NCI-H1436 (cell line): ENCODE results near the gene RMP24.
"Not testable (repeated sequence)": the region's sequence is repeated elsewhere in the genome, so short reads cannot be mapped to it uniquely, and the experiment has no call there.

Experiments used
- DNase-seq: peaks from one replicate; lab custom pipeline; 2025; lab: John Stamatoyannopoulos, UW

RMP24 gene

DNA sequence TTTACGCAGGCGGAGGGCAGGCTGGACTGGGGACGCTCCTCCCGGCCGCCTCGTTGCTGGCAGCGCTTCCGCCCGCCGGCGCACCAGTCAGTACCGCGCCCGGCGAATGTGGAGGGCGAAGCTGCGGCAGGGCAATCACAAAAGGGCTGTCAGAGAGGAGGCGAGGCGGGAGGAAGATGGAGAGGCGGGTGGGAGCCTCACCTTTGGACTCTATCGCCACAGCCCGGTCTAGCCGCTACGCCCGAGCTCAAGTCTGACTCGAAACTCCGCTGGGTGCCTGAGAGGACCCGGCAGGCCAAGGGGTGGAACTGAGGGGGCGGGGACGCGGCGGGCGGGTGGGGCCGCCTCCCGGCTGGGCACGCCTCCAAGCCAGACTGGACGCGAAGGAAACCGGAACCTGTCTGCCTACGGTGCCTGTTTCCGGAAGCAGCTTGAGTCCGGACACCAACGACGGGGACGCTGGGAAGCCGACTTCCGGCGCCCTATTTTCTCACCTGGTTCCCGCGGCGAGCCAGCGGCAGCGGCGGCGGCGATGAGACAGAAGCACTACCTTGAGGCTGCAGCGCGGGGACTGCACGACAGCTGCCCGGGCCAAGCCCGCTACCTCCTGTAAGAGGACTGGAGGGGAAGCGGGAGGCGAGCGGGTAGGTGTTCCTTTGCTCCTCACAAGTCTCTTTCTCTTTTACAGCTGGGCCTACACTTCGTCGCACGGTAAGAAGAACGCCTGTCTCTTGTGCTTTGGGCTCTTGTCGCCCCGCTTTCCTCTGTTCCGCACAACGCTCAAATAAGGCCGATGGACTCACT lies at the start of gene RMP24:
Gene RMP24, plus strand, starts transcription at position 483 of the 804 bp plus-strand sequence.
- DNase-seq: peak; percentile 93

DNA sequence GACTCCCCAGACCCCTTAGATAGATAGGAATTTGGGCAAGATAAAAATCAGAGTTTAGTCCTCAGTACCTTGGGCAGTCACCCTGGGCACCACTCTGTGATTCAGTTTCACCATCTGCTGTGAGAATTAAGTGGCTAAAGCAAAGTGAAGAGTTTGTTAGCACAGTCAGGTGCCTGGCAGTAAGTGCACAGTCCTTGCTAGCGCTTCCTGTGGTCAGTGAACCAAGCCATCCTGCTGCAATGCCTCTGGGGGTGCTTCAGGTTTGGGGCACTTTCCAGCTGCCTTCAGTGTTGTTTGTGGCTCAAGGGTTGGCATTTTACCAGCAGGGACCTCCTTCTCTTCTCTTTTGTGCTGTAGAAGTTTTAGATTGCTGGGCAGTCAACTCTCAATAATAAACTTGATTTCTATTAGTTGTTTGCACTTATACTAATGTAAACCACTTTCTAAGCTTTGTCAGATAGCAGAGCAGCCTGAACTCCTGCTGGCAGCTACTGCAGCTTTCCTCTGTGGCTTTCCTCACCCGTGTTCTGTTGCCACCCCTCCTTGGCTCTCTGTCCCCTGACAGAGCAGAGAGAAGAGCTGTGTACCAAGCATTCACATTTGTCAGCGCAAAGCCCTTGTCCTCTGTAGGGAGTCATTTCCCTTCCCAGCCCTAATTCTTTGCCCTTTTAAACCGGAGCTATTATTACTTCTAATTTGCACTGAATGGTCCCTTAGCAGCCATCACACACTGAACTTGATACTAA lies 48.4 kb upstream of the RMP24 start:
- DNase-seq: no peak

DNA sequence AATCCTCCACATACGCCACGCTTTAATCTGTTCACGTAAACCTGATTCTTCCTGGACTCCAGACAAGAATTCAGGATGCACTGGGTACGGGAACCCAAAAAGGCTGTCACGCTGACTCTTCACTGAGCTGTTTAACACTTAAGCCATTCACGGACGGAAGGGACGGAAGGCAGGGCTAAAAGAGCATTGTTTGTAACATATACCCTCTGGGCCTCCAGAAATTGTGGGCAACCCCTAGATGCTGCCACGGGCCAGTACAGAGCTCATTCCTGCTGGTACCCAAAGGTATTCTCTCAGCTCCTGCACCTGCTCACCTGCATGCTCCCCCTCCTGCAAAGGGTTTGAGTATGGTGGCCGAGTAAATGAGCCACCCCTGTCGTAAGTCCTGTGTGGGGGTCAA lies 45.6 kb upstream of the RMP24 start:
- DNase-seq: no peak

DNA sequence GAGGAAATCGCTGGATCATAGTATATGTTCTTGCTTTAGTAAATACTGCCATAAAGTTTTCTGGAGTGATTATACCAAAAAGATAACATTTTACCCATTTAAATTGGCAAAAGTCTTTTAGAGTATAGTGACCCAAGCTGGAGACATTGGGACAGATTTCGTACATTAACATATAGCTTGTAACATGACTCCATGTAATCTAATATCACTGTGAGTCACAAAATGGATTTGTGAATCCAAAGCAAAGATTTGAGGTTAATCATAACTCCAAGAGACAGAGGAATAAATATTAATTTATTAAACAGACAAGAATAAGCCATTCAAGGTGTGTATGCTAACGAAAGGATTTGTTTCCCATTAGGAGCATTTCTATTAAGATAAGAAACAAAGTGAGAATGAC lies 45.0 kb upstream of the RMP24 start:
- DNase-seq: no peak

DNA sequence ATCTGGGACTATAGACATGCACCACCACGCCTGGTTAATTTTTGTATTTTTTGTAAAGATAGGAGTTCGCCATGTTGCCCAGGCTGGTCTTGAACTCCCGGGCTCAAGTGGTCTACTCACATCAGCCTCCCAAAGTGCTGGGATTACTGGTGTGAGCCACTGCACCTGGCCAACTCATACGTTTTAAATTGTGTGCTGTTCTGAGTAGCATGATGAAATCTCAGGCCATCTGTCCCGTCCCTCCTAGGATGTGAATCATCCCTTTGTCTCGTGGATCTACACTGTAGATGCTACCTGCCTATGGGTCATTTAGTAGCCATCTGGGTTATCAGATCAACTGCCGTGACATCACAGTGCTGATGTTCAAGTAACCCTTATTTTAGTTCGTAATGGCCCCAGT lies 38.5 kb upstream of the RMP24 start:
- DNase-seq: no peak

DNA sequence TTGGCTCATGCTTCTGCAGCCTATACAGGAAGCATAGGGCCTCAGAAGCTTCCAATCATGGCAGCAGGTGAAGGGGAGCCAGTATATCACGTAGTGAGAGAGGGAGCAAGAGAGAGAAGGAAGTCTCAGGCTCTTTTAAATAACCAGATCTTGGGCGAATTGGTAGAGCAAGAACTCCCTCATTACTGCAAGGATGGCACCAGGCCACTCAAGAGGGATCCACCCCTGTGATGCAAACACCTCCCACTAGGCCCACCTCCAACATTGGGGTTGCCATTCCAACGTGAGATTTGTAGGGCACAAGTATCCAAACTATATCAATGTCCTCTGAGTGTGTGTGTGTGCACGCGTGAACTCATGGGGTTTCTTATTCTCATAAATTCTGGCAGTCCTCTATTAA lies 37.6 kb upstream of the RMP24 start:
- no peak for DNase-seq

DNA sequence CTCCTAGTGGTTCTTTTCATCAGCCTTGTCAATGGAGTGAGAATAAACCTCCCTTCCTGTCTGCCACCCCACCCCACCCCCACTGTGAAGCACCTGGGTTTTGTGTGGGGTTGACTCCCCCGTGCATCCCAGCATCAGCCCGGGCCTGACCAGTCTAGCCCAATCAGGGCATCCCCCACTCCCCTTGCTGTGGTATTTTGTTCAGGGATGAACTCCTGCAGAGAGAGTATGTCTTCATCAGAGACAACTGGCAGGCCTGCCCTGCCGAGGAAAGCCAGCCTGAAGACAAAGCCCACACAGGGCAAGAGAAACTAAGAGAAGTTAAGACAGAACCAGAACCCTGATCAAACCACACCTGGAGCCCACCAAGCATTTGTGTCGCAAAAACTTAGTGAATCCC lies 36.7 kb upstream of the RMP24 start:
- DNase-seq: no peak

DNA sequence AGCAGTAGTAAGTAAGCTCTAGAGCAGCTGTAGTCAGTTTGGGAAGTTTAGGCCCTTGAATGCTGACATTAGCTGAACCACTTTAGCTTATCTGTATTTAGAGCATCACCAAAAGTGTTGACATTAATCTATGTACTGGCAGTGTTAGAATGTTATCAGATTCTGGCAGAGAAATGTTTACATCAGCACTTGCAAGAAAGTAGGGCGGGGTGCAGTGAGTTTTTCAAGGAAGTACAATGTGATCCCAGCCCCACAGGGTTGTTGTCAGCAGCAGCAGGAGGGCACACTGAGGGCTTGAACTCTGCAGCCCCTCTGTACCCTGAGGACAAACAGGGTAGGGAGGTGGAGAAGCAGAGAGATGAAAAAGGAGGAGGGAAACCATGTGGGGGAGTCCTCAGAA lies 35.5 kb upstream of the RMP24 start:
- no peak for DNase-seq

DNA sequence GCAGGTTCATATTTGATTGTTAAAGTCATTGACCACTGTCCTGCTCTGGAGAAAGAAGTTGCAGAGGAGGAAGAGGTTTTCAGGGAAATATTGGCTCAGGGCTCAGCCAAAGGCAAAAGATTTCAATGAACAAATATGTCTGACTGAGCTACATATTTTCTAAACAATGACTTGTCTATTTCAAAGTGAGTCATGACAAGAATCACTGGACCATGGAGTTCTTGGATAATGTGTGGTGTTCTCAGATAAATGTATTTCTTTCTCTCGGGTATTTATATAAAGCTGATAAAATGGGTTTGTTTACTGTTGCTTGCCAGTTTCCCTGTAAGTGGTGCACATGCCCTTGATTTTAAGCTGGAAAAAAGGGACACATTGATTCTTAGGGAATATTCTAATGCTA lies 34.3 kb upstream of the RMP24 start:
- no peak for DNase-seq

DNA sequence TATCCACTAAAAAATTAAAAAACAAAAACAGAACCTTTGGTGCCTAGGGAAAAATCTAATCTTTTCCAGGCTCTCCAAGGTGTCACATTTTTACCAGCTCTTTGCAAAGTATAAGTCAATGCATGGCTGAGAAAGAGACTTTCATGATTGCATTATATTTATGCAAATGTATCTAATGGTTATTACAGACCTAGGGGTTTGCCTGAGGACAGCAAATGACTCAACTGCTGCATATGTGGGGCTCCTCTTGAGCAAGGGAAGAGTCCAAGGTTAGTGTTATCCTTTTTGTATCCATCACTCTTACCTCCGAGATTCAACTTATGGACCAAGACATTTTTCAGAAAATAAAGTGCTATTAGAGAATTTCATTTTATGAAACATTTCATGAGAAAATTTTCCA lies 33.9 kb upstream of the RMP24 start:
- no peak for DNase-seq

DNA sequence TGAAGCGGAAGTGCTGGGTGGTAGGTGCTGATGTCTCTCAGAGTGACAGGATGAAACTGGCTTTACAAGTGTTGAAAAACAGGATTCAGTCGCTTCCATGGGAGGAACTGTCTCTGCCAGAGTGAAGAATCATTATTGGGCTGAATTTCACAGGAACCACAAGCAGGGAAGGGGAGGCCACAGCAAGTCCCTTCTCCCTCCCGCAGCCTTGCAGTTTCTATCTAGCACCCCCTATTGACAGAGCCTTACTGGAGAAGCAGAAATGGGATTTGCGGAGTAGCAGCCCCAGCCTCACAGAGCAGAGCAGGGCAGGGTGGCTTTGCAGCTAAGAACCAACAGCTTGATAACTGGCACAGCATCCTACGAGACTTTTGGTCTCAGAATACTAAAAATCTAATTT lies 33.3 kb upstream of the RMP24 start:
- DNase-seq: no peak

DNA sequence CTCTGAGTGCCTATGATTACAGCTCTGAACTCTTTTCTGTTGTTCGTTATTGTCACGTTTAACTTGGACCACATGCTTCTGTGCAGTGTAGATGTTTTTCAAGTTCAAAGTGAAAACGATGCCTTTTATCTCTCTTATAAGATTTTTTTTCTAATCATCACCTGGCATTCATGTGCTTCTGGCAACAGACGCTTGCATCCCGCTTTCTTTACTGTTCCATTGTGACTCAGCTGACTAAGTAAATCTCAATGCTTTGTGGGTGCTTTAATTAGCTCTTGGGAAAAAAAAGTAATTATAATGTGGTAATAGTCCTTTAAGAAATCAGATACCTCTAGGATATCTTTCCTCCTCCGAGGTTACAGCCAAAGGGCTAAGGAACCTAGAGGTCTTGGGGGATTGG lies 31.2 kb upstream of the RMP24 start:
- peak; percentile 33 for DNase-seq

DNA sequence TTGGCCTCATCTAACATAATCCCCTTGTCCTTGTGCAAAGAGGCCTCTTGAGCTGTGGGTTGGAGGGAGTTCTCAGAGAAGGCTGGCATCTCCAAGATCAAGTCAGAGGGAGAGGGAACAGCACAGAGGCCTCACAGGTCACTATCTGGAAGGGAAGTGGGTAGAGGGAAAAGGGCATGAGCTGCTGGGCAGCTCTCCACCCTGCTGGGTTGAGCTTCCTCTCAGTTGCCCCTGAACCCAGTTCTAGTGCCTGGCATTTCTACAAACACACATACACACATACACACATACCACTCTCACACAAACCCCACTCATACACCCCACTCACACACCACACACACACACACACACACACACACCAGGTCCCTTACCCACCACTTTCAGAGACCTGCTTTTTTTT lies 30.3 kb upstream of the RMP24 start:
- DNase-seq: no peak

DNA sequence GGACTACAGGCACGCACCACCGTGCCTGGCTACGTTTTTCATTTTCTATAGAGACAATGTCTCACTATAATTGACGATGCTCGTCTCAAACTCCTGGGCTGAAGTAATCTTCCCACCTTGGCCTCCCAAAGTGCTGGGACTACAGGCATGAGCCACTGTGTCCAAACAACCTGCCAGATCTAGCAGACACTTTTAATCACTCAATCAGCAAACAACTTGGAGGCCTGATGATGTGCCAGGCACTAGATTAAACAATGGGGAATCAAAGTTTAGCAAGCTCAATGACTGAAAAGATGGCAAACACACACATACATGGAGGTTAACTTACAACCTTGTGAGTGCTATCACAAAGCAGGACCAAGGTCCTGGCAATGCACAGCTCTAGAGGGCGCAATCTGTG lies 29.8 kb upstream of the RMP24 start:
- no peak for DNase-seq

DNA sequence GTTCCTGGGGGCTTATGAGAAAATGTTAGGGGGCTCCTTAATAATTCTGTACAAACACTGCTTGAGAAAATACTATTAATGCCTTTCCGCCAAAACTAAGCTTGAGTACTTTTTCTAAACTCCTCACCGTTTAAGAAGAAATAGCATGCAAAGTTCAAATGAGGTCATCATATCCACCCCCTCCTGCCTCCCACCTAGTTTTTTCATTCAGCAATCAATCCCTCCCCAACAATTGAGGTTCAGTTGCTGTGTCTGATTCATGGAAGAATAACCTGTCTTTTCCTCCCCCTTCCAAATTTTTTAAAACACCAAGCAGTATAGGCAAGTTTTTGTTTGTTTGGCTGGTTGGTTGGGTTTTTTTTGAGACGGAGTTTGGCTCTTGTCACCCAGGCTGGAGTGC lies 24.4 kb upstream of the RMP24 start:
- no peak for DNase-seq

DNA sequence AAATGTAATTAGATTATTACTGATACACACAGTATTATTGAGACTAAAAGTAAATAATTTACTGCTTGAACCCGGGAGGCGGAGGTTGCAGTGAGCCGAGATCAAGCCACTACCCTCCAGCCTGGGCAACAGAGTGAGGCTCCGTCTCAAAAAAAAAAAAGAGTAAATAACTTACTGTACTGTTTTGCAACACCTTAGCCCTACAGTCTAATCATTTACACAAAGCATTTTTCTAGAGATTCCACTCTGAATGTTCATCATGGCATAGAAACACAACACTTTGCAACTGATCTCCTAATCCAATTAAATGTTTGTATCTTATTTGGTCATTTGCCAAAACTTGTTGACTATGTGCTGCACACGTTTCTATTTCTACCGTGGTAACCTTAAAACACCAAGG lies 23.4 kb upstream of the RMP24 start:
- DNase-seq: no peak

DNA sequence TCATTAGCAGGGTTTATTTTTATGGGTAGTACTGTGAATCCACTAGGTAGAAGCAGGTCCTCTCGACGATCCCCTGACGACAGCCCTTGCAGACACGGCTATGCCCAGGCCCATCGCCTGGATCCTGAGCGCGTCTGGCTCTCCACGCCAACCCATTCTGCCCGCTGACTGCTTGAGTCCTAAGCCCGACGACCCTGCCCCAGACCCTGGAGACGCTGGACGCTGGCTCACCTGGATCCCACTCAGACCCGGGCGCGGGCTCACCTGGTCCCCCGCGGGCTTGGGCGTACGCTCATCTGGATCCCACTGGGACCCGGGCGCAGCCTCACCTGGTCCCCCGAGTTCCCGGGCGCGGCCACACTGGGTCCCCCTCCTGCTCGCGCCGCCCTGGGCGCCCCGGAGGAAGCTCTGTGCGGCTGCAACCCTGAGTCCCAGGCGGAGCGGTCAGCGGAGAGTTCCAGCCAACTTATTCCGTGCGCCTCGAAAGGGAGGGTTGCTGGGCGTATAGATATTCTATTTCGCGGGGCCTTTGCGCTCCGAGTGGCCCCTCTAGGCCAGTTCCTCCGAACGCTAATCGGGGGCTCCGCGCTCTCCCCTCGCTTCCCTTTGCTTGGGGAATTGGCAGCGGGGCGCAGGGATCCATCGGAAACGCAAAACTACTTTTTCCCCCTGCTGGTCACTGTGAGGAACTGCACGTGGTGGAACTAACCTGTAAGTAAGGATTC lies 22.4 kb upstream of the RMP24 start:
- peak; percentile 62 for DNase-seq

DNA sequence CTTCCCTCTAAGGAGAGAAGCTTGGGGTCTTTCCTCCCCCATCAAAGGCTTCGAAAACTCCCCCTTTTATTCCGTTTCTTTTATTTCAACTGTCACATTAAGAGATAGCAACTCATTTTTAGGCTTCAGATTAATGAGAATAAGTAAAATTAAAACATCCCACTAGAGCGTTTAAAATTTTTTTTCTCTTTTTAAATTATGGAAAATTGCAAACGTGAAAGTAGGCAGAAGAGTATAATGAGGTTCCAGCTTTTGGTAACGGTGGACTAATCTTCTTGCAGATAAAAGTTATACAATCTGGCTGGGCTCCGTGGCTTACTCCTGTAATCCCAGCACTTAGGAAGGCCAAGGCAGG lies 21.9 kb upstream of the RMP24 start:
- DNase-seq: no peak

DNA sequence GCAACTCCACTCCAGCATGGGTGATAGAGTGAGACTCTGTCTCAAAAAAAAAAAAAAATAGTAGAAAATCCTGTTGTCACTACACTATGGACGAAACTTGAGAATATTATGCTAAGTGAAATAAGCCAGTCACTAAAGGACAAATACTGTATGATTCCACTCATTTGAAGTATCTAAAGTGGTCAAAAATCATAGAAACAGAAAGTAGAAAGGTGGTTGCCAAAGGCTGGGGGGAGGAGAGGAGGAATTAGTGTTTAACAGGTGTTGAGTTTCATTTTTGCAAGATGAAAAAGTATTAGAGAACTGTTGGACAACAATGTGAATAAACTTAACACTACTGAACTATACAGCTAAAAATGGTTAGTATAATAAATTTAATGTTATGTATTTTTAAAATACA lies 18.8 kb upstream of the RMP24 start:
- no peak for DNase-seq

DNA sequence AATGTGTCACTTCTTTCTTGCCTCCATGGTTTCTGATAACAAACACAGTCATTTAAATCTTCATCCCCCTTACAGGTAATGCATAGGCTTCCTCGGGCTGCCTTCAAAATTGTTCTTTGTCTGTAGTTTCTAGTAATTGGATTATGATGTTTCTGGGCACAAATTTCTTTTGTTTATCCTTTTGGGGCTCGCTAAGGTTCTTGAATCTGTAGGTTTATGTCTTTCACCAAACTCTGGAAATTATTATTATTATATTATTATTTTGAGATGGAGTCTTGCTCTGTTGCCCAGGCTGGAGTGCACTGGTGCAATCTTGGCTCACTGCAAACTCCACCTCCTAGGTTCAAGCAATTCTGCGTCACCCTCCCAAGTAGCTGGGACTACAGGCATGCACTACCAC lies 16.3 kb upstream of the RMP24 start:
- DNase-seq: no peak

DNA sequence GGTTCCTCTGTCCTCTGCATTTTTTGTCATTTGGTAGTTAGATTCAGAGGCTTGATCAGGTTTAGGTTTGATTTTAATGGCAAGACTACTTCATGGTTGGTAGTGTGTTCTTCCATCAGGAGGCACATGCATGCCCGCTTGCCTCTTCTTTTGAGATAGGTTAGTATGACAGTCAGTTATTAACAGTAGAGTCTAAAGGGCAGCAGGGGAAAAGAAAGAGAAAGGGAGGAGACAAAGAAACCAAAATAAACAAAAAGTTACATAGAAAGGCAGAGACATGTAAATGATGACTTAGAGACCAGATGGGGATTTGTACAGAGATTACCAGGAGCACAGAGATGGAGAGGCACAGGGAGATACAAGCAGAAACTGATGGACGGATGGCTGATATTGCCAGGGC lies 10.2 kb upstream of the RMP24 start:
- DNase-seq: no peak

DNA sequence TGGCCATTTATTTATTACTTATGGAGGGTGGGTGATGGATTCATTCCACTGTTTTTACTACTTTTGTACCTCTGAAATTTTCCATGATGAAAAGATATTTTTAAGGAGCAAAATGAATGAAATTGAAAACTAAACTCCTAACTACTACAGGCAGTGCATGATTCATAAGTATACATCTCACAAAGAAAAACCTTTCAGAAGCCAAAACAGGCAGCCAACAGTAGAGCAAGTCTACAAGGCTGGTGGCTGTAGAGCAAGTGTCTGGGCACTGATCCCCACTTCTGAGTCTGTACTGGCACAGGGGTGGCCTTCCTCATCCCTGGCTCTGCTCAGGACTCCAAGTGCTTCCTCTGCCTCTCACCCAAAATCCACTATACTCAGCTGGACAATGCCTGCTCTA lies 8.2 kb upstream of the RMP24 start:
- DNase-seq: no peak

DNA sequence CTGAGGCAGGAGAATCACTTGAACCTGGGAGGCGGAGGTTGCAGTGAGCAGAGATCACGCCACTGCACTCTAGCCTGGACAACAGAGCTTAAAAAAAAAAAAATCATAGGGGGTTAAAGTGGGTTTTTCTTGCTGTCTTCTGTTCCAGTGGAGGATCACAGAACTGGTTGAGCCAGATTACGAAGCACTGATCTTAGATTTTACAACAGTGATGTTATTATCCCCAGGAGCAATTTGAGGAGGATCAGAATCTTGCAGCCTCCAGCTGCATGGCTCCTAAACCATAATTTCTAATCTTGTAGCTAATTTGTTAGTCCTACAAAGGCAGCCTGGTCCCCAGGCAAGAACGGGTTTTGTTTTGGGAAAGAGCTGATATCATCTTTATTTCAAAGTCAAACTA lies 4.6 kb upstream of the RMP24 start:
- not testable (repeated sequence) for DNase-seq
